Suppressor macrophage (primary cell): ENCODE results near the gene NPLOC4.

Experiments used
- DNase-seq, 4 experiments: peaks; one replicate each; pipeline ENCODE4 v3.0.0-alpha.2; 2020 to 2022

Gene NPLOC4

DNA sequence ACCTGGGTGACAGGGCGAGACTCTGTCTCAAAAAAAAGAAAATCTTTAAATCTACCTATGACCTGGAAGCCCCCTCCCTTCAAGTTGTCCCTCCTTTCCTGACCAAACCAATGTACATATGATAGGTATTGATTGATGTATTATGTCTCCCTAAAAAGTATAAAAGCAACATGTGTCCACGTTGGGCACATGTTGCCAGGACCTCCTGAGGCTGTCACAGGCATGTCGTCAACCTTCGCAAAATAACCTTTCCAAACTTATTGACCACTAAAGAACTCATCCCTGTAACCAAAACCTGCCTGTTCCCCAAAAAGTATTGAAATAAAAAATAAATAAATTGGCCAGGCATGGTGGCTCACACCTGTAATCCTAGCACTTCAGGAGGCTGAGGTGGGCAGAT, 25.1 kb upstream of the NPLOC4 start:
- DNase-seq, result no peak

DNA sequence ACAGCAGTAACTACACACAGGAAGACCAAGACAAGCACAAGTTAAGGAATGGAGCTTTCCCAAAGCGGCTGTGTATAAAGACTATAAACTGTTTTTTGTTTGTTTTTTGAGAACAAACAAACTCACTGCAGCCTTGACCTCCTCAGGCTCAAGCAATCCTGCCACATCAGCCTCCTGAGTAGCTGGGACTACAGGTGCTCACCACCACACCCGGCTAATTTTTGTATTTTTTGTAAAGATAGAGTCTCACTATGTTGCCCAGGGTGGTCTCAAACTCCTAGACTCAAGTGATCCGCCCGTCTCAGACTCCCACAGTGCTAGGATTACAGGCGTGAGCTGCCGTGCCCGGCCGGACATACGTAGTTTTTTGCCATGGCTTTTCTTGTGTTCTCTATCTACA, 23.5 kb upstream of the NPLOC4 start:
- DNase-seq, result no peak

DNA sequence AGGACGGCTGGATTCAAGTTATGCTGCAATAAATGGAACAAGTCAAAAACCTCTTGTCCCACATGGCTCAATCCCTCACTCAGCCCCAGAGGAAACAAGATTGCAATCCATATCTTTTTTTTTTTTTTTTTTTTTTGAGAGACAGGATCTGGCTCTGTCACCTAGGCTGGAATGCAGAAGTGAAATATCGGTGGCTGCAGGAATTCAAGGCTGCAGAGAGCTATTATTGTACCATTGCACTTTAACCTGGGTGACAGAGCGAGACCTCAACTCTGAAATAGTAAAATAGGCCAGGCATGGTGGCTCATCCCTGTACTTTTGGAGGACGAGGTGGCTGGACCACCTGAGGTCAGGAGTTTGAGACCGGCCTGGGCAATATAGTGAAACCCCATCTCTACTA, 22.1 kb upstream of the NPLOC4 start:
- DNase-seq, result no peak

DNA sequence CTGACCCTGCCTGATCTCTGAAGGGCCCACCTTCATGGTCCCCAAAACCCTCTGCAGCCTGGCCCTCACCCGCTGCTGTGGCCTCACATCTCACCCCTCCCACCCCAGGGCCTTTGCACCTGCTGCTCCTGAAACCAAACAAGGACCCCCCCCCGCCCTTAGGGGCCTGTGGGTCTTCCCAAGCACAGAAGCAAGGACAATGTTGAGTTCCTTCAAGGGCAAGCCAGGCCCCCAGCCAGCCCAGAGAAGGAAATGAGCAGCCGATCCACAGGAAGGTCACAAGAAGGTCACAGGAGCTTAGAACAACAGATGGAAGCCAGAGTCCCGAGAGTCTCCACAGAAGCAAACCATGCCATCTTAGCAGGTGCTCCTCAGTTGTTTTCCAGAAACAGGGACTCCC, 19.9 kb upstream of the NPLOC4 start:
- DNase-seq, result peak in 1 of 4 experiments; percentile 18

DNA sequence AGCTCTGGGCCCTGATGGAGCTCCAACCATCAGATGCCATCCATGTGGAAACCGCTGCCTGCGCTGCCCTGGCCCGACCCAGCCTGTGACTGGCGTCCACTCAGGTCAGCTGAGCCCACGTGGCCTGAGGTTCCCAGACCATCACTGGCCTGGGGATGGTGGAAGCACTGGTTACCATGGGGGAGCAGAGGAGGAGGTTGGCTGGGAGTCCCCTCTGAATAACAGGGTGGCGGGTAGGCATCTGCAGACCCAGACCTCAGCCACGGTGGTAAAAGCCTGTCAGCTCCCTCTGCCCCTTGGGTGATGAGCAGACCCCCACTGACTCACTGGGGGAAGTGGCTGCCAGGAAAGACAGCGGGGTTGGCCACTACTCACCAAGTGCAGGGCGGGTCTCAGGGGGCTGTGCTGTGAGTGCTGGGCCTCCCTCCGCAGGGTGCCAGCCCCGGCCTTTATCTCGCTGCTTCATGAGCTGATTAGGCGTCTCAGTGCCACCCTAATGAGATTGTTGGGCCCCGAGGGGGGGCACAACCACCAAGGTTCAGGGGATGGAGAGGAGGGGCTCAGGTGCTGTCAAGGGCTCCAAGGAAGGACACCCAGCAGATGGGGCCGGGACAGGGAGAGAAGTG, 19.3 kb upstream of the NPLOC4 start, which contains the start of gene PDE6G:
Gene PDE6G, minus strand, starts transcription at position 425 of the 626 bp plus-strand sequence. CDS start 3,237 bp downstream, outside the sequence.
- DNase-seq, result no peak

DNA sequence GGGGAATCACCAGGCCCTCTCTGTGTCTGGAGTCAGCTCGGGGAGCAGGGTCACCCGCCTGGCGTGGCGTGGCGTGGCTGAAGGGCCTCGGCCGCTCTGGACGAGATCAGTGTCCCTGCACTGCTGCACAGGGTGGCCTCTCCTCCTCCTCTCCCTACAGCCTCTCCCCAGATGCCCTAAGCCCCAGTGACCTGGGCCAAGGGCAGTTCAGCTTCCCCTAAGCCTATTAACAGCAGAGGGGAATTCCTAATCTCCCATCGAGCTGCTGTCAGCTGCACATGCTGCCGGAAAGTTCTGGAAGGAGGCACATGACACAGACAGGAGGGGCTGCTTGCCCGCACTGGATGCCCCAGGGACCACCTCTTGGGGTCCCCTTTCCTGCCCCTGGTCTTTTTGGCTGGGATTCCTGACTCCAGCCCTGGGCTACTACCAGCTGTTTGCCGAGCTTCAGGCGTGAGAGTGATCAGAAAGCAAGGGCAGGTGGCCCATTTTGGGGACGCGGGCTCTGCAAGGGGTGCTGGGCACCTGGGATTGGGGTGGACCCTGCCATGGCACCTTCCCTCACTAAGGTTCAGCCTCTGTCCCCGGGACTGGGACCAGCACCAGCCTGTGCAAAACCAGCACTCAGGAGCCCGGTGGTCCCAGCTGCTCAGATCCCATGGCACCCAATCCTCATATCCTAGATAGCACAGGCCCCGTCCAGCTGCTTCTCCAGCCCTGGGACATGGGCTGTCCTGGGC, 18.6 kb upstream of the NPLOC4 start:
- DNase-seq, result peak in 3 of 4 experiments; percentile 46 to 66 (median 62)

DNA sequence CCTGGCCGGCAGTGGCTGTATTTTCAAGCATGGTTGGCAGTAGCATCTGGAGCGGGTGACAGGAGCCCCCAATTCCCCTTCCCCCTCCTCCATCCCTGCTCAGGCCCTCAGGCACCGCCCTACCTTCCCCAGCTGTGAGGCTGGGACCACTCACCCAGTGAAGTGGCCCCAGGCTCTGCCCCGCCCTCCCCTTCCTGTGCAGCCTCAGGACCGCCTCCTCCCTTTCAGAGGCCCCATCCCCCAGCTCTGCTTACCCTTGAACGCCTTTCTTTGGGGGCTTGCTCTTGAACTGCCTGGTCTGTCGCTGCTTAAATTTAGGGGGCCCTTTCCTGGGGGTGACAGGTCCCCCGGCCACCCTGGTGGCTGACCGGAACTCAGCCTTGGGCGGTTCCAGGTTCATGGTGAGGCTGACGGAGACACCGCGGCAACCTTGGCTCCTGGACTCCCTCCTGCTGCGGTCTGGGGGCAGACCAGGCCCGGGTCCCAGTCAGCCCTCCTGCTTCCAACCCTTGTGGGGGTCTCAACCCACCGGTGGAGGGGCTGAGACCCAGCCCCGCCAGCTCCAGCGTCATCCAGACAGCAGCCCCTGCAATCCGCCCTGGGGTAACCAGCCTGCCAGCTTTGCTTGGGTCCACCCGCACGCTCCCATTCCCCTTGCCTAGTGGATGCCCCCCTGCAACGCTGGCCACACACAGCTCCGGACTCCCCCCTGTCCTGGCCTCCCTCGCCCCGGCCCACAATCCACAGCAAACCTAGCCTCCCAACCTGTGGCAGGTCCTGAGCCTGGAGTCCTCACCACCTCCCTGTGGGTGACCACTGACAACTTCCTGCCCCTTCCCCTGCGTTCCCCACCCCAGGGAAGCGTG, 16.2 kb upstream of the NPLOC4 start:
- no peak for DNase-seq

DNA sequence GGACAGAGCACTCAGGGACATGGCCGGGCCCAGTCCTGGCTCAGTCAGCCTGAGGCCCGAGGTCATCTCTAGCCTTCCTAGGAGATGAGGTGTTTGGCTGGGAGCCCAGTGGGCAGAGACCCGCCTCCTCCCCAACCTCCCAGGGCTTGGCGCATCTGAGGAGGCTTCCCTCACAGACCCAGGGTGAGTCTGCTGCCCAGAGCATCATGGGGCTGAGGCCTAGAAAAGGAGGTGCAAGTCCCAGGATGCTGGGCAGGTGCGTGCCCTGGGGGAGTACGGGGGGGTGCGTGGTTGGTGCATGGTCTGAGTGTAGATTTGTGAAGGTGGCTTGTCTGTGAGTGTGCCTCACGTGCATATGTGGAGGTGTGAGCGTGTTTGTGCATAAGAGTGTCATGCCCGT, 14.8 kb upstream of the NPLOC4 start:
- DNase-seq, result no peak

DNA sequence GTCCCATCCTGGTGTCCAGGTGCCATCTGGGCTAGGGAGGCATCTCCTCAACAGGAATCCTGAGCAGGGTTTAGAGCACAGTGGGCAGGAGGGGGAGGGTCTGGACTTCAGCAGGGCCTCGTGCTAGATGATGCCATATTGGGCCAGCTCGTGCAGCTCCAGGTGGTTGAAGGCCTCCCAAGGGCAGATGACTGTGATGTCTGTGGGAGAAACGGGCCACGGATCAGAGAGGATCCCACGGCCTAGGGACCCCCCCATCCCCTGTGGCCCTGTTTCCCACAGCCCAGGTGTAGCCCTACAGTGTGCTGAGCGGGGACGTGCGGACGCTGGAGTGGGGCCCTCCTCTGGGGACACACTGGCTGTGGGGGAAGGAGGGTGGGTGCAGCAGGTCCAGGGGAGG, 14.0 kb upstream of the NPLOC4 start:
- DNase-seq, result no peak

DNA sequence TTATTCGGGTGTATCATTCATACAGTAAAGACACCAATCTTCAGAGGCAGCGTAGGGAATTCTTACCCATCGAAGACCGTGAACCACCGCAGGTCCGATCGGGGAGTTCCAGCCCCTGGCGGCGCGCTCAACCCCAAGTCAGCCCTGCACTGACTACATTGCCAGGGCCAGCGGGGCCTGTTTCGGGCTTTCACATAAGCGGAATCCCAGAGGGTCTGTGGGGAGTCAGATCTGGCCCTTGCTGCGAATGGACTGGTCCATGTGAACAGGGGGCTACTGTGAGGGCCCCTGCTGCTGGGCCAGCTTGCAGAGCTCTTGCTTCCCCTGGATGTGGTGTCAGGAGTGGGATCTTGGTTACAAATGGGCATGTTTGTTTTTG, 11.8 kb upstream of the NPLOC4 start:
- DNase-seq, result no peak

DNA sequence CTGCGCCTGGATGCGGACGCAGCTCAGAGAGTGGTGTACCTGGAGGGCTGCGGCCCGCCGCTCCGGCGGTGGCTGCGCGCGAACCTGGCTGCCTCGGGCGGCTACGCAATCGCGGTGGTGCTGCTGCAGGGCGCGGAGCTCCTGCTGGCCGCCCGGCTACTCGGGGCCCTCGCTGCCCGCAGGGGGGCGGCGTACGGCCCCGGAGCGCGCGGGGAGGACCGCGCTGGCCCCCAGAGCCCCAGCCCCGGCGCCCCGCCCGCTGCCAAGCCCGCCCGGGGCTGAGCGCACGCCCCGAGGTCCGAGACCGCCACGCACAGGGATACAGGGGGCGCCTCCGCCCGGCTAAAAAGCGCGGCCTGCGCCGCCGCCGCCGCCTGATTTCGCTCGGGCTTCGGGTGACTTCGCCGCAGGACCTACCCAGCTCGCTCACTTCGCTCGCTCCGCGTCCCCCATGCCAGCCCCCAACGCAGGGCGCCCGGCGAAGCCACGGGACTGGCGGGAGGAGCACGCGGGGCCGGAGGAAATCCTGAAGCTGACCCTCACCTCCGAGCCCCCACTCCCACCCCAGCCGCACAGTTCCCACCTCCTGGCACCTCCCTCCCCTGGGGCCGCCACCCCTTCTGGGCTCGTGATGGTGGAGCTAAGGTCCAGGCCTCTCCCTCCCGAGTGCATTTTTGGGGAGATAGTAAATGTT, 11.2 kb upstream of the NPLOC4 start:
- no peak for DNase-seq

DNA sequence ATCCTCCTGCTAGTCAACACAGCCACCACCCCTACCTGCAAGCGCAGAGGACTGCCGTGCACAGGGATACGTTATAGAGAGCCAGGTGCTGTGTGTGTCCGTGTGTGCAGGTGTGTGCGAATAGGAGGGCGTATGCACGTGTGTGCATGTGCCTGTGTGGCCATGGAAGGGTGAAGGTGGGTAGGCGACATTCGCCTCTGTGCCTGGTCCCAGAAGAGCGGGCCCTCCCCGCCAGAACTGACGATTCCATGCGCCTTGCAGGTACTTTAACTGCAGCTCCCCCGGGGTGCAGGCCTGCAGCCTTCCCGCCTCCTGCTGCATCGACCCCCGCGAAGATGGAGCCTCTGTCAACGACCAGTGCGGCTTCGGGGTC, 10.7 kb upstream of the NPLOC4 start:
- no peak for DNase-seq

DNA sequence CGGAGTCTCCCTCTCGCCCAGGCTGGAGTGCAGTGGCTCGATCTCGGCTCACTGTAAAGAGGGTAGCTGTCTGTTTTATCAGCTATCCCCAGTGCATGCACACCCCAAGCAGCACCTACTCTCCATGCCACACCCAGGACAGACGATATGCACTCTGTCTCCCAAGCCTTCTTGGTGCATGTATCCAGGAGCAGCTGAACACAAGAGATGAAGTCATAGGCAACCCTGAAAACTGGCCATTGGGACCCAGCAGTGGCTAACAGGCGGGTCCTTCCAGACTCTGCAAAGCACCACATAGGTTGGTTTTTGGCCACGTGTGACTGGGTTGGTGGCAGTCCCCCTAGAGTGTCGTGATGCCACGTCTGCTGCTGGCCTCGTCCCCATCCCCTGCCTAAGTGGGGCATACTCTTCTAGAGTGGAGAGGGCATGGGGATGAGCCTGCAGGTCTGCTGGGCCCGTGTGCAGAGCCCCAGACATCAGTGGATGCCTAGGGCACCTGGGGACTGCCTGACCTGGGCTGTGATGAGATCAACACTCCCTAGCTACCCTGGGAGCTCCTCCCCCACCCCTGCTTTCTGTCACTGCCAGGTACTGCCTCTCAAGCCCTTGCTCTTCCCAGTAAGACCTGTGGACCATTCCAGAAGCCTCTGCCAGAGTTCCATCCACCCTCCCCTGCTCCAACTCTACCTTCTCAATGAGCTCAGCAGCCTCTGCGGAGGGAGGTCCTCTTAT, 10.1 kb upstream of the NPLOC4 start:
- no peak for DNase-seq

DNA sequence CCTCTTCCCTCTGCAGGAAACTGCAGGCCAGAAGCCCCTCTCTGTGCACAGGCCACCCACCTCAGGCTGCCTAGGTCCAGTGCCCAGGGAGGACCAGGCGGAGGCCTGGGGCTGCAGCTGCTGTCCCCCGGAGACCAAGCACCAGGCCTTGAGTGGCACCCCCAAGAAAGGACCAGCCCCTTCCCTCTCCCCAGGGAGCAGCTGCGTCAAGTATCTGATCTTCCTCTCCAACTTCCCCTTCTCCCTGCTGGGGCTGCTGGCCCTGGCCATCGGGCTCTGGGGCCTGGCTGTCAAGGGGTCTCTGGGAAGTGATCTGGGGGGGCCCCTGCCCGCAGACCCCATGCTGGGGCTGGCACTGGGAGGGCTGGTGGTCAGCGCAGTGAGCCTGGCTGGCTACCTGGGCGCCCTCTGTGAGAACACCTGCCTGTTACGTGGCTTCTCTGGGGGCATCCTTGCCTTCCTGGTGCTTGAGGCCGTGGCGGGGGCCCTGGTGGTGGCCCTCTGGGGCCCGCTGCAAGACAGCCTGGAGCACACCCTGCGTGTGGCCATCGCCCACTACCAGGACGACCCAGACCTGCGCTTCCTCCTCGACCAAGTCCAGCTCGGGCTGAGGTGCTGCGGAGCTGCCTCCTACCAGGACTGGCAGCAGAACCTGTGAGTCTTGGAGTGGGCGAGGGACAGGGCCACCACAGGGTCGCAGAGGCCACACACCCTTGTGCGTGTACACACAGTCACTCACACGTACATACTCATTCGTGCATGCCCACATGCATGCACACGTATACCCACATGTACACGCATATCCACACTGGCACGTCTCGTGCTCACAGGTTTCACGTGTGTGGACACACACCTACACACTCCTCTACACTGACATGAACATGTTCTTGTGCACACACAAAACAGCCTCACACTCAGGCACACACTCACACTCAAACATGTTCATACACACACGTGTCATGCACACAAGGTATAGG, 8.4 kb upstream of the NPLOC4 start:
- peak in 3 of 4 experiments; percentile 22 to 42 (median 33) for DNase-seq

DNA sequence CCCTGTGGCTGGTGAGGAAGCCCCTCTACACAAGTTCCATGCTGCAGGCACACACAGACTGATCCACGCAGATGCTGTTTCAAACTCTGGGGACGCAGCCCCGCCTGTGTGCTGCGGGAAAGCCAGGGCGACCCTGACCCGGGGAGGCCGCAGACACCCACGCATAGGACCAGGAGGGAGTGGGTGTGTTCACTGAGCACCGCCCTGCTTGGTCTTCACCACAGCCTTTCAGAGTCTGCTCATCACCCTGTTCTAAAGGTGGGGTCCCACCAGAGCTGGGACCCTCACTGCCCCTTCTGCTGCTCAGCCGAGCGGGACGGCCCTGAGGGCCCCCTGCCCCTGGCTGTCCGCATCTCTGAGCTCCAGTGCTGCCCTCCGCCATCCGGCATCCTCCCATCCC, 7.6 kb upstream of the NPLOC4 start:
- DNase-seq, result no peak

DNA sequence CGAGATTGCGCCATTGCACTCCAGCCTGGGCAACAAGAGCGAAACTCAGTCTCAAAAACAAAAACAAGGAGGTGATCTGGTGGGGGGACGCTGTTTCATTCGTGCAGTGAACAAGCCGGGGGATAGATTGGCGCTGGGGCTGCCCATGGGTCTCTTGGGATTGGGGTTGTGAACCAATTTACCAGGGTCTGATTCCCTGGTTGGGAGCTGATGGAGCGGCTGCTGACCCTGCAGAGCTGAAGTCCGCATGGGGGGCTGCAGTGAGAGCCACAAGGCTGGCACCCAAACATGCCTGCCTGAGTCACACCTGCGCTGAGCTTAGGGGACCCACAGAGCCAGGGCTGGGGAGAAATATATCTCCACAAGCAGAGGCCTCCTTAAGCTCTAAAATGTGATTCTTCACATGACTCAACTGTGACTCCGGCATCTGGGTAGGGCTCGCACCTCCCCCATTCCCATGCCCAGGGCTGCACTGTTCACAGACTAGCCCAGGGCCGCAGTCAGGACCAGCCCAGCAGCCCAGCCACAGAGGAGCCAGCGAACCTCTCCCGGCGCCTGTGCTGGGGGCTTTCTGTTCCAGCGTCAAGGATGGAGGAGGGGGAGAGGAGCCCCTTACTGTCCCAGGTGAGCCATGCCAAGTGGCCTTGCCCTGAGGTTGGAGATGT, 5.0 kb upstream of the NPLOC4 start:
- no peak for DNase-seq

DNA sequence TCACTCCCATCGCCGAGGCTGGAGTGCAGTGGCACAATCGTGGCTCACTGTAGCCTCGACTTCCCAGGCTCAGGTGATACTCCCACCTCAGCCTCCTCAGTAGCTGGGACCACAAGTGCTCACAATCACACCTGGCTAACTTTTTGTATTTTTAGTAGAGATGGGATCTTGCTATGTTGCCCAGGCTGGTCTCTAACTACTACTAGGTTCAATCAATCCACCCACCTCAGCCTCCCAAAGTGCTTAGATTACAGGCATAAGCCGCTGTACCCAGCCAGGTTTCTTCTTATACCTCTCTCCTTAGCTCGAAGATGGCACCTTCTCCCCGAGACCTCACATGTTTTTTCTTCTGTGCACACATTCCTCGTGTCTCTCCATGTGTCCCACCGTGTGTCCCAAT, 3.1 kb upstream of the NPLOC4 start:
- no peak for DNase-seq

DNA sequence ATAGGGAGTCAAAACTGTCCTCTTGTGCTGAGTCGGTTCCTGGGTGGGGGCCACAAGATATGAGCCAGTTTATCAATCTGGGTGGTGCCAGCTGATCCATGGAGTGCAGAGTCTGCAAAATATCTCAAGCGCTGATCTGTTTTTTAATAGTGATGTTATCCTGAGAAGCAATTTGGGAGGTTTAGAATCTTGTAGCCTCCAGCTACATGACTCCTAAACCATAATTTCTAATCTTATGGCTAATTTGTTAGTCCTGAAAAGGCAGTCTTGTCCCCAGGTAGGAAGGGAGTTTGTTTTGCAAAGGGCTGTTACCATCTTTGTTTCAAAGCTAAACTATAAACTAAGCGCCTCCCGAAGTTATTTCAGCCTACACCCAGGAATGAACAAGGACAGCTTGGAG, 1.8 kb upstream of the NPLOC4 start:
- no peak for DNase-seq

DNA sequence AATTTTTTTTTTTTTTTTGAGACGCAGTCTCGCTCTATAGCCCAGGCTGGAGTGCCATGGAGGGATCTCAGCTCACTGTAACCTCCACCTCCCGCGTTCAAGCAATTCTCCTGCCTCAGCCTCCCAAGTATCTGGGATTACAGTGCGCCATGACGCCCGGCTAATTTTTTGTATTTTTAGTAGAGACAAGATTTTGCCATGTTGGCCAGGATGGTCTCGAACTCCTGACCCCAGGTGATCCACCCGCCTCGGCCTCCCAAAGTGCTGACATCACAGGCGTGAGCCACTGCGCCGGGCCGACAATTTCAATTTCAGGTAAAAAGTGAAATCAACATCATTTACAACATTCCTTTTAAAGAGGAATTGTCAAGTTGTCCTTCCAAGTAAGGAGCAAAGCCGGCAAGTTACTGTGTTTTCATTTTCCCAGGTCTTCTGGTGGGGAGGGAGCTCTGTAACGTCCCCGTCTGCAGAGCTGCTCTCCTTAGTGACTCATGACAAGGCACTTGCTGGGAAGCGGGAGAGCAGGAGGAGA, 873 bp downstream of the NPLOC4 start:
- peak in 1 of 4 experiments; percentile 36 for DNase-seq

DNA sequence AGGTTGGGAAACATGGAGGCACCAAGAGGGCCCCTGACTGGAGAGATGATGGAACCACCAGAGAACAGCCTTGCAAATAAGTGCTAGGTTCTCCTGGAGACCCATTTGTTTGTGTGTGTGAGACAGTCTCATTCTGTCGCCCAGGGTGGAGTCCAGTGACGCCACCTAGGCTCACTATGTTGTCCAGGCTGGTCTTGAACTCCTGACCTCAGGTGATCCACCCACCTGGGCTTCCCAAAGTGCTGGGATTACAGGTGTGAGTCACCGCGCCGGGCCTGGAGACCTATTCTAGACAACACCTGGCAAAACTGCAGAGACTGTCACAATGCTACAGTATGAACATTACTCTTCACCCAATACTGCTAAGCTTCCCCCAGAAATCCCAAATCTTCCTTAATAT, 1.5 kb downstream of the NPLOC4 start:
- no peak for DNase-seq
